ENCODE data around the gene IL1RAPL1. TPM values are rescaled to one million over a fixed set of nuclear protein-coding genes. Genes with fewer than 3 reads are reported as not detected.

Gene IL1RAPL1
- total and polyA plus RNA-seq, 2 experiments from 2014 or later, result 0.18 to 0.49 TPM

DNA sequence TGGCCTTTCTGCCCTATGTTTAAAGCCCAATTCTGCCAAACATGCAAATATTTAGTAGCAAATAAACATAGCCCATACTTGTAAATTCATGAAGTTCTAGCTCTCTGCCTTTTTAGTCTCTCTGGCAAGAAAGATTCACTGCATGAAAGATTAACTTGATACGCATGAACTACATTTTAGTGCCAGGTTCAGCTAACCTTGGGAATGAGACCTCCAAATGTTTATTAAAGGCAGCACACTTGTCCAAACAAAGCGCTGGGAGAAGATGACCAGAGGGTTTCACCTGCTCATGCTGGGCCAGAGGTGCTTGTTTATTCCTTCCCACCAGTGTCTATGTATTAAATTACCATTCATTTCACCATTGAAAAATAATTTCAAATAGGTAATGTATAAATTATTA lies 44.5 kb upstream of the IL1RAPL1 start:
- no peak for TF ChIP-seq EZH2phosphoT487 (IDR thresholded peaks at IDR 0.05; ENCODE audit: unreplicated experiment)
- TF ChIP-seq POLR2AphosphoS5 (IDR thresholded peaks at IDR 0.05; ENCODE audit: low read depth), result no peak
- TF ChIP-seq ZNF331 (CRISPR knock-in tag; IDR thresholded peaks at IDR 0.05; ENCODE audit: low read depth), result no peak
- TF ChIP-seq, protein P1, sequence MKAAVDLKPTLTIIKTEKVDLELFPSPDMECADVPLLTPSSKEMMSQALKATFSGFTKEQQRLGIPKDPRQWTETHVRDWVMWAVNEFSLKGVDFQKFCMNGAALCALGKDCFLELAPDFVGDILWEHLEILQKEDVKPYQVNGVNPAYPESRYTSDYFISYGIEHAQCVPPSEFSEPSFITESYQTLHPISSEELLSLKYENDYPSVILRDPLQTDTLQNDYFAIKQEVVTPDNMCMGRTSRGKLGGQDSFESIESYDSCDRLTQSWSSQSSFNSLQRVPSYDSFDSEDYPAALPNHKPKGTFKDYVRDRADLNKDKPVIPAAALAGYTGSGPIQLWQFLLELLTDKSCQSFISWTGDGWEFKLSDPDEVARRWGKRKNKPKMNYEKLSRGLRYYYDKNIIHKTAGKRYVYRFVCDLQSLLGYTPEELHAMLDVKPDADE (IDR thresholded peaks at IDR 0.05), result no peak
- TF ChIP-seq, protein P2, sequence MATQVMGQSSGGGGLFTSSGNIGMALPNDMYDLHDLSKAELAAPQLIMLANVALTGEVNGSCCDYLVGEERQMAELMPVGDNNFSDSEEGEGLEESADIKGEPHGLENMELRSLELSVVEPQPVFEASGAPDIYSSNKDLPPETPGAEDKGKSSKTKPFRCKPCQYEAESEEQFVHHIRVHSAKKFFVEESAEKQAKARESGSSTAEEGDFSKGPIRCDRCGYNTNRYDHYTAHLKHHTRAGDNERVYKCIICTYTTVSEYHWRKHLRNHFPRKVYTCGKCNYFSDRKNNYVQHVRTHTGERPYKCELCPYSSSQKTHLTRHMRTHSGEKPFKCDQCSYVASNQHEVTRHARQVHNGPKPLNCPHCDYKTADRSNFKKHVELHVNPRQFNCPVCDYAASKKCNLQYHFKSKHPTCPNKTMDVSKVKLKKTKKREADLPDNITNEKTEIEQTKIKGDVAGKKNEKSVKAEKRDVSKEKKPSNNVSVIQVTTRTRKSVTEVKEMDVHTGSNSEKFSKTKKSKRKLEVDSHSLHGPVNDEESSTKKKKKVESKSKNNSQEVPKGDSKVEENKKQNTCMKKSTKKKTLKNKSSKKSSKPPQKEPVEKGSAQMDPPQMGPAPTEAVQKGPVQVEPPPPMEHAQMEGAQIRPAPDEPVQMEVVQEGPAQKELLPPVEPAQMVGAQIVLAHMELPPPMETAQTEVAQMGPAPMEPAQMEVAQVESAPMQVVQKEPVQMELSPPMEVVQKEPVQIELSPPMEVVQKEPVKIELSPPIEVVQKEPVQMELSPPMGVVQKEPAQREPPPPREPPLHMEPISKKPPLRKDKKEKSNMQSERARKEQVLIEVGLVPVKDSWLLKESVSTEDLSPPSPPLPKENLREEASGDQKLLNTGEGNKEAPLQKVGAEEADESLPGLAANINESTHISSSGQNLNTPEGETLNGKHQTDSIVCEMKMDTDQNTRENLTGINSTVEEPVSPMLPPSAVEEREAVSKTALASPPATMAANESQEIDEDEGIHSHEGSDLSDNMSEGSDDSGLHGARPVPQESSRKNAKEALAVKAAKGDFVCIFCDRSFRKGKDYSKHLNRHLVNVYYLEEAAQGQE (IDR thresholded peaks at IDR 0.05; ENCODE audit: unreplicated experiment), result no peak
- TF ChIP-seq JUNB (IDR thresholded peaks at IDR 0.05; ENCODE audit: unreplicated experiment), result no peak
- no peaks in the 10 kb centered on the region for H3K9me2 ChIP-seq (ENCODE audit: insufficient read depth)
- H4K20me1 ChIP-seq (replicated peaks; ENCODE audit: insufficient read depth), result no peaks in the 10 kb centered on the region
- no peak overlapping the region for H3K27ac ChIP-seq (ENCODE audit: low read depth)
- no peaks in the 10 kb centered on the region for H3K36me3 ChIP-seq (ENCODE audit: insufficient read depth)
- no peak for ATAC-seq
- no peaks in the 10 kb centered on the region for H3K4me1 ChIP-seq (ENCODE audit: insufficient read depth)
- Mint-ChIP-seq H3K9me3 (no peaks in the 10 kb centered on the region), H3K27ac (no peak overlapping the region), H3K4me3 (no peak overlapping the region), H3K4me1 (peaks cover 3% of the 10 kb centered on the region; the same call in 2 of the 3 replicates), H3K36me3 (ENCODE audit: low read depth) (no peaks in the 10 kb centered on the region), H3K27me3 (ENCODE audit: insufficient read depth, low read depth, poor library complexity) (peaks cover 2% of the 10 kb centered on the region)
- no peak overlapping the region for H3K4me3 ChIP-seq
- no peaks in the 10 kb centered on the region for H3K79me2 ChIP-seq (replicated peaks; ENCODE audit: insufficient read depth)
- no peak for DNase-seq (ENCODE audit: low spot score)
- no peak overlapping the region for H2AFZ ChIP-seq
- H3K4me2 ChIP-seq, result no peak overlapping the region
- no peaks in the 10 kb centered on the region for H3F3A ChIP-seq (replicated peaks; ENCODE audit: low read depth)
- H3K27me3 ChIP-seq (ENCODE audit: insufficient read depth), result no peaks in the 10 kb centered on the region

DNA sequence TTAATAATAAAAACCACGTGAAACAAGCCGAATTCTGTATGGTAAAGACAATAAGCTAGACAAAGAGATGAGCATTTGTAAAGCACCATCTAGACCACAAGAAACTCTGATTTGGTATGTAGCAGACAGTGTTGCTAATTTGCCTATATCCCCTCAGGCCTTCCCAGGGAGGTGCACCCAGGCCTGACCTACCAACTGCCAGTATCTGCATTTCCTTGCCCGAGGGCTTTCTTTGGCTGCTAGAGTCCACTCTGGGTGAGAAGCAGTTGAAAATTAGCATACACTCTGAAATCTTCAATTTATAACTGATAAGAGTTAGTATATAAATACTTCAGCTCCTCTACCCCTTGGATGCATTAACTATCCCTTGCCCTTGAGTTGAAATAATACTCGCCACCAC lies 37.4 kb upstream of the IL1RAPL1 start:
- DNase-seq (ENCODE audit: low spot score) (peak; percentile 21), ATAC-seq (peak; percentile 41; the same call in 2 of the 3 replicates)
- no peaks in the 10 kb centered on the region for H3F3A ChIP-seq (replicated peaks; ENCODE audit: low read depth)
- Mint-ChIP-seq H3K4me1 (no peaks in the 10 kb centered on the region), H3K36me3 (ENCODE audit: low read depth) (no peaks in the 10 kb centered on the region), H3K27ac (no peak overlapping the region), H3K27me3 (ENCODE audit: insufficient read depth, low read depth, poor library complexity) (peaks cover 2% of the 10 kb centered on the region), H3K4me3 (no peak overlapping the region), H3K9me3 (no peaks in the 10 kb centered on the region)
- H3K79me2 ChIP-seq (replicated peaks; ENCODE audit: insufficient read depth), result no peaks in the 10 kb centered on the region
- no peak overlapping the region for H3K4me3 ChIP-seq
- no peaks in the 10 kb centered on the region for H4K20me1 ChIP-seq (replicated peaks; ENCODE audit: insufficient read depth)
- H2AFZ ChIP-seq, result no peak overlapping the region
- no peaks in the 10 kb centered on the region for H3K27me3 ChIP-seq (ENCODE audit: insufficient read depth)
- no peaks in the 10 kb centered on the region for H3K4me1 ChIP-seq (ENCODE audit: insufficient read depth)
- no peaks in the 10 kb centered on the region for H3K9me2 ChIP-seq (ENCODE audit: insufficient read depth)
- H3K4me2 ChIP-seq, result no peak overlapping the region
- no peak overlapping the region for H3K27ac ChIP-seq (ENCODE audit: low read depth)
- no peaks in the 10 kb centered on the region for H3K36me3 ChIP-seq (ENCODE audit: insufficient read depth)
- no peak for TF ChIP-seq NANOG (IDR thresholded peaks at IDR 0.05; ENCODE audit: borderline replicate concordance)
- TF ChIP-seq, protein P3, sequence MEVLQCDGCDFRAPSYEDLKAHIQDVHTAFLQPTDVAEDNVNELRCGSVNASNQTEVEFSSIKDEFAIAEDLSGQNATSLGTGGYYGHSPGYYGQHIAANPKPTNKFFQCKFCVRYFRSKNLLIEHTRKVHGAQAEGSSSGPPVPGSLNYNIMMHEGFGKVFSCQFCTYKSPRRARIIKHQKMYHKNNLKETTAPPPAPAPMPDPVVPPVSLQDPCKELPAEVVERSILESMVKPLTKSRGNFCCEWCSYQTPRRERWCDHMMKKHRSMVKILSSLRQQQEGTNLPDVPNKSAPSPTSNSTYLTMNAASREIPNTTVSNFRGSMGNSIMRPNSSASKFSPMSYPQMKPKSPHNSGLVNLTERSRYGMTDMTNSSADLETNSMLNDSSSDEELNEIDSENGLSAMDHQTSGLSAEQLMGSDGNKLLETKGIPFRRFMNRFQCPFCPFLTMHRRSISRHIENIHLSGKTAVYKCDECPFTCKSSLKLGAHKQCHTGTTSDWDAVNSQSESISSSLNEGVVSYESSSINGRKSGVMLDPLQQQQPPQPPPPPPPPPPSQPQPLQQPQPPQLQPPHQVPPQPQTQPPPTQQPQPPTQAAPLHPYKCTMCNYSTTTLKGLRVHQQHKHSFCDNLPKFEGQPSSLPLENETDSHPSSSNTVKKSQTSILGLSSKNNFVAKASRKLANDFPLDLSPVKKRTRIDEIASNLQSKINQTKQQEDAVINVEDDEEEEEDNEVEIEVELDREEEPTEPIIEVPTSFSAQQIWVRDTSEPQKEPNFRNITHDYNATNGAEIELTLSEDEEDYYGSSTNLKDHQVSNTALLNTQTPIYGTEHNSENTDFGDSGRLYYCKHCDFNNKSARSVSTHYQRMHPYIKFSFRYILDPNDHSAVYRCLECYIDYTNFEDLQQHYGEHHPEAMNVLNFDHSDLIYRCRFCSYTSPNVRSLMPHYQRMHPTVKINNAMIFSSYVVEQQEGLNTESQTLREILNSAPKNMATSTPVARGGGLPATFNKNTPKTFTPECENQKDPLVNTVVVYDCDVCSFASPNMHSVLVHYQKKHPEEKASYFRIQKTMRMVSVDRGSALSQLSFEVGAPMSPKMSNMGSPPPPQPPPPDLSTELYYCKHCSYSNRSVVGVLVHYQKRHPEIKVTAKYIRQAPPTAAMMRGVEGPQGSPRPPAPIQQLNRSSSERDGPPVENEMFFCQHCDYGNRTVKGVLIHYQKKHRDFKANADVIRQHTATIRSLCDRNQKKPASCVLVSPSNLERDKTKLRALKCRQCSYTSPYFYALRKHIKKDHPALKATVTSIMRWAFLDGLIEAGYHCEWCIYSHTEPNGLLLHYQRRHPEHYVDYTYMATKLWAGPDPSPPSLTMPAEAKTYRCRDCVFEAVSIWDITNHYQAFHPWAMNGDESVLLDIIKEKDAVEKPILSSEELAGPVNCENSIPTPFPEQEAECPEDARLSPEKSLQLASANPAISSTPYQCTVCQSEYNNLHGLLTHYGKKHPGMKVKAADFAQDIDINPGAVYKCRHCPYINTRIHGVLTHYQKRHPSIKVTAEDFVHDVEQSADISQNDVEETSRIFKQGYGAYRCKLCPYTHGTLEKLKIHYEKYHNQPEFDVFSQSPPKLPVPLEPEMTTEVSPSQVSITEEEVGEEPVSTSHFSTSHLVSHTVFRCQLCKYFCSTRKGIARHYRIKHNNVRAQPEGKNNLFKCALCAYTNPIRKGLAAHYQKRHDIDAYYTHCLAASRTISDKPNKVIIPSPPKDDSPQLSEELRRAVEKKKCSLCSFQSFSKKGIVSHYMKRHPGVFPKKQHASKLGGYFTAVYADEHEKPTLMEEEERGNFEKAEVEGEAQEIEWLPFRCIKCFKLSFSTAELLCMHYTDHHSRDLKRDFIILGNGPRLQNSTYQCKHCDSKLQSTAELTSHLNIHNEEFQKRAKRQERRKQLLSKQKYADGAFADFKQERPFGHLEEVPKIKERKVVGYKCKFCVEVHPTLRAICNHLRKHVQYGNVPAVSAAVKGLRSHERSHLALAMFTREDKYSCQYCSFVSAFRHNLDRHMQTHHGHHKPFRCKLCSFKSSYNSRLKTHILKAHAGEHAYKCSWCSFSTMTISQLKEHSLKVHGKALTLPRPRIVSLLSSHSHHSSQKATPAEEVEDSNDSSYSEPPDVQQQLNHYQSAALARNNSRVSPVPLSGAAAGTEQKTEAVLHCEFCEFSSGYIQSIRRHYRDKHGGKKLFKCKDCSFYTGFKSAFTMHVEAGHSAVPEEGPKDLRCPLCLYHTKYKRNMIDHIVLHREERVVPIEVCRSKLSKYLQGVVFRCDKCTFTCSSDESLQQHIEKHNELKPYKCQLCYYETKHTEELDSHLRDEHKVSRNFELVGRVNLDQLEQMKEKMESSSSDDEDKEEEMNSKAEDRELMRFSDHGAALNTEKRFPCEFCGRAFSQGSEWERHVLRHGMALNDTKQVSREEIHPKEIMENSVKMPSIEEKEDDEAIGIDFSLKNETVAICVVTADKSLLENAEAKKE (CRISPR knock-in tag; IDR thresholded peaks at IDR 0.05), result no peak
- TF ChIP-seq, protein P4, sequence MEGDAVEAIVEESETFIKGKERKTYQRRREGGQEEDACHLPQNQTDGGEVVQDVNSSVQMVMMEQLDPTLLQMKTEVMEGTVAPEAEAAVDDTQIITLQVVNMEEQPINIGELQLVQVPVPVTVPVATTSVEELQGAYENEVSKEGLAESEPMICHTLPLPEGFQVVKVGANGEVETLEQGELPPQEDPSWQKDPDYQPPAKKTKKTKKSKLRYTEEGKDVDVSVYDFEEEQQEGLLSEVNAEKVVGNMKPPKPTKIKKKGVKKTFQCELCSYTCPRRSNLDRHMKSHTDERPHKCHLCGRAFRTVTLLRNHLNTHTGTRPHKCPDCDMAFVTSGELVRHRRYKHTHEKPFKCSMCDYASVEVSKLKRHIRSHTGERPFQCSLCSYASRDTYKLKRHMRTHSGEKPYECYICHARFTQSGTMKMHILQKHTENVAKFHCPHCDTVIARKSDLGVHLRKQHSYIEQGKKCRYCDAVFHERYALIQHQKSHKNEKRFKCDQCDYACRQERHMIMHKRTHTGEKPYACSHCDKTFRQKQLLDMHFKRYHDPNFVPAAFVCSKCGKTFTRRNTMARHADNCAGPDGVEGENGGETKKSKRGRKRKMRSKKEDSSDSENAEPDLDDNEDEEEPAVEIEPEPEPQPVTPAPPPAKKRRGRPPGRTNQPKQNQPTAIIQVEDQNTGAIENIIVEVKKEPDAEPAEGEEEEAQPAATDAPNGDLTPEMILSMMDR (conservative IDR thresholded peaks at IDR 0.05; ENCODE audit: low read depth in 2 of 2), result no peak

All from GM23338 (cell line).